ENCODE data around the gene FBXO46. TPM values are rescaled to one million over a fixed set of nuclear protein-coding genes. Genes with fewer than 3 reads are reported as not detected.
"Not testable (repeated sequence)": the region's sequence is repeated elsewhere in the genome, so short reads cannot be mapped to it uniquely, and the experiment has no call there.

Gene FBXO46
- total RNA-seq, 1 donor from 2014 or later: 9.4 TPM

DNA sequence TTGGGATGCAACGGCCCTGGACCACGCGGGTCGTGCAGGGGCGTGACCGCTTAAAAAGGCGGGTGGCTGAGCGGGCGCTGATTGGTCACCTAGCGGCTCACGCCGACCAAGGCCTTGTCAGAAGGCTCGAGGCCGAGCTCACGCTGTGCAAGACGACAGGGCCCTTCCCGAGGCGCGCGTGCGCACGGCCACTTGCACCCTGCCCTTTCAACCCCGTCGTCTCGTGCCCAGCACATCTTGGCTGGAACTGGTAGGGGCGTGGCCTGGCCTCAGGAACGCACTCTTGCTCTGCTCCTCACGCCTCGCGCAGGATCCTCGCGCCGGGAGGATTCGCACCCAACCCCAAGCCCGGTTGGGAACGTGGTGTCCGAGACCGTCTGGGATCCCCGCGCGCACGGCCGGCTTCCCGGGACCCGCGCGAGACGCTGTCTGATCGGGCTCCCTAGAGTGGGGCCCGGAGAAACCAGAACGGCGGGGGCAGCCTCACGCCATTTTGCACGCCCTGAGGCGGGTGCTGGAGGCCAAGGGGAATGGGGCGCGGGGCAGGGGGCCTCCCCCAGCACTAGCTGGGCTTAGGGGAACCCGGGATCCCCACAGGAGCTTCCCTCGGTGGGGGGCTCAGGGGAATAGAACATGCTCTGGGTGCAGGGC, 2.6 kb upstream of the FBXO46 start, which contains the start of gene MEIOSIN:
TSS of gene MEIOSIN (plus strand) at position 280 of the 651 bp plus-strand sequence. CDS start 1,938 bp downstream, outside the sequence.
- DNase-seq: no peak
- H3K4me3 ChIP-seq: no peak within 1 kb of the TSS
- TF ChIP-seq, protein P1, sequence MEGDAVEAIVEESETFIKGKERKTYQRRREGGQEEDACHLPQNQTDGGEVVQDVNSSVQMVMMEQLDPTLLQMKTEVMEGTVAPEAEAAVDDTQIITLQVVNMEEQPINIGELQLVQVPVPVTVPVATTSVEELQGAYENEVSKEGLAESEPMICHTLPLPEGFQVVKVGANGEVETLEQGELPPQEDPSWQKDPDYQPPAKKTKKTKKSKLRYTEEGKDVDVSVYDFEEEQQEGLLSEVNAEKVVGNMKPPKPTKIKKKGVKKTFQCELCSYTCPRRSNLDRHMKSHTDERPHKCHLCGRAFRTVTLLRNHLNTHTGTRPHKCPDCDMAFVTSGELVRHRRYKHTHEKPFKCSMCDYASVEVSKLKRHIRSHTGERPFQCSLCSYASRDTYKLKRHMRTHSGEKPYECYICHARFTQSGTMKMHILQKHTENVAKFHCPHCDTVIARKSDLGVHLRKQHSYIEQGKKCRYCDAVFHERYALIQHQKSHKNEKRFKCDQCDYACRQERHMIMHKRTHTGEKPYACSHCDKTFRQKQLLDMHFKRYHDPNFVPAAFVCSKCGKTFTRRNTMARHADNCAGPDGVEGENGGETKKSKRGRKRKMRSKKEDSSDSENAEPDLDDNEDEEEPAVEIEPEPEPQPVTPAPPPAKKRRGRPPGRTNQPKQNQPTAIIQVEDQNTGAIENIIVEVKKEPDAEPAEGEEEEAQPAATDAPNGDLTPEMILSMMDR (IDR thresholded peaks at IDR 0.05; ENCODE audit: borderline replicate concordance): no peak
- H3K36me3 ChIP-seq: no peaks in the 10 kb centered on the region
- H3K27ac ChIP-seq (replicated peaks): no peak within 1 kb of the TSS
- H3K4me1 ChIP-seq: peaks cover 27% of the 10 kb centered on the region
- H3K9me3 ChIP-seq (replicated peaks): no peaks in the 10 kb centered on the region
- intact Hi-C loops (cut with micrococcal nuclease): no loop called here
- no peaks in the 10 kb centered on the region for H3K27me3 ChIP-seq (ENCODE audit: low read depth)

- Histone ChIP-seq H3K9me3 (replicated peaks) (no peaks in the 10 kb centered on the region), H3K27me3 (ENCODE audit: low read depth) (no peaks in the 10 kb centered on the region), H3K4me1 (peaks cover 27% of the 10 kb centered on the region), H3K36me3 (no peaks in the 10 kb centered on the region), H3K4me3 (peak overlapping the region; percentile 87), H3K27ac (replicated peaks) (peak overlapping the region; percentile 76)
- TF ChIP-seq, protein P1 (IDR thresholded peaks at IDR 0.05; ENCODE audit: borderline replicate concordance): no peak
- intact Hi-C loops (cut with micrococcal nuclease): no loop called here
- no peak for DNase-seq
Observed at GRCh38 chr19:45729800-45730290, 851 bp downstream of the FBXO46 start.

GRCh38 chr19:45728683-45729082, 2.0 kb downstream of the FBXO46 start:
- H3K27me3 ChIP-seq (ENCODE audit: low read depth); H3K4me3 ChIP-seq: not testable (repeated sequence)

DNA sequence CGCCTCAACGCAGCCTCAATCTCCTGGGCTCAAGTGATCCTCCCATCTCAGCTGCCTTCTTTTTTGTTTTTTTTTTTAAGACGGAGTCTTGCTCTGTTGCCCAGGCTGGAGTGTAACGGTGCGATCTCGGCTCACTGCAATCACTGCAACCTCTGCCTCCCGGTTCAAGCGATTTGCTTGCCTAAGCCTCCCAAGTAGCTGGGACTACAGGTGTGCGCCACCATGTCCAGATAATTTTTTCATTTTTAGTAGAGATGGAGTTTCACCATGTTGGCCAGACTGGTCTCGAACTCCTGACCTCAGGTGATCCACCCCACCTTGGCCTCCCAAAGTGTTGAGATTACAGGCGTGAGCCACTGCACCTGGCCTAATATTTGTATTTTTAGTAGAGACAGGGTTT, 10.6 kb downstream of the FBXO46 start:
- H3K9me3 ChIP-seq (replicated peaks); H3K4me3 ChIP-seq; DNase-seq; intact Hi-C loops (cut with micrococcal nuclease); H3K27ac ChIP-seq (replicated peaks); H3K27me3 ChIP-seq (ENCODE audit: low read depth): not testable (repeated sequence)
- H3K4me1 ChIP-seq: peaks cover 30% of the 10 kb centered on the region
- peaks cover 18% of the 10 kb centered on the region for H3K36me3 ChIP-seq

More at GRCh38 chr19:45728683-45729082, 2.0 kb downstream of the FBXO46 start:
- peaks cover 27% of the 10 kb centered on the region for H3K4me1 ChIP-seq
- H3K27ac ChIP-seq (replicated peaks); H3K9me3 ChIP-seq (replicated peaks); intact Hi-C loops (cut with micrococcal nuclease); DNase-seq; H3K36me3 ChIP-seq: not testable (repeated sequence)

GRCh38 chr19:45717983-45718650, 12.6 kb downstream of the FBXO46 start:
- intact Hi-C loops (cut with micrococcal nuclease): no loop called here
- peaks cover 12% of the 10 kb centered on the region for H3K36me3 ChIP-seq

More at GRCh38 chr19:45717983-45718650, 12.6 kb downstream of the FBXO46 start:
- Histone ChIP-seq H3K27me3 (ENCODE audit: low read depth) (no peaks in the 10 kb centered on the region), H3K4me1 (peaks cover 30% of the 10 kb centered on the region), H3K9me3 (replicated peaks) (no peaks in the 10 kb centered on the region), H3K4me3 (peak overlapping the region; percentile 75), H3K27ac (replicated peaks) (peak overlapping the region; percentile 95)
- TF ChIP-seq, protein P1 (IDR thresholded peaks at IDR 0.05; ENCODE audit: borderline replicate concordance): no peak
- DNase-seq: no peak

Data from left ventricle myocardium inferior (tissue), 1 donor.